IMR-90 (cell line): ENCODE measurements around the gene CES4A. TPM values are rescaled to one million over a fixed set of nuclear protein-coding genes. Genes with fewer than 3 reads are reported as not detected.

ENCODE experiments used
- ATAC-seq: fragments of 200-7000 bp; cut with Tn5 transposase; 2 replicates; pipeline ENCODE4 v1.9.1; 2020; ENCODE audit warnings: low read depth, mild to moderate bottlenecking, moderate library complexity
- BruUV-seq: library from RNA; stranded (reverse); fragments of 400-500 nt; replicated peaks from 2 replicates; lab custom pipeline; 2021; lab: Mats Ljungman, UMichigan
- CTCF ChIA-PET: fragments of 300-600 bp; formaldehyde crosslinking; extraction: SDS; loops from one replicate; lab custom pipeline; 2021; ENCODE audit warnings: antibody characterized with exemption; lab: Yijun Ruan, JAX
- POLR2A ChIA-PET: fragments of 300-600 bp; sonication (Branson Sonifier 250); formaldehyde crosslinking; loops from one replicate; lab custom pipeline; 2022; ENCODE audit warnings: antibody characterized with exemption; ENCODE audit not compliant: unreplicated experiment; lab: Charles Lee
- DNase-seq: peaks from one replicate; pipeline ENCODE4 v3.0.0; 2013
- H2AFZ ChIP-seq: replicated peaks from 2 replicates; pipeline ENCODE3; 2013; ENCODE audit warnings: low read length, mild to moderate bottlenecking; ENCODE audit not compliant: poor library complexity
- H2AK5ac ChIP-seq: 2 replicates; pipeline ENCODE4 v1.6.1; 2013; ENCODE audit warnings: low read depth, low read length, inconsistent platforms
- H2AK9ac ChIP-seq: replicated peaks from 2 replicates; pipeline ENCODE3; 2013; ENCODE audit warnings: mild to moderate bottlenecking, low read depth, low read length, moderate library complexity; ENCODE audit not compliant: poor library complexity
- H2BK120ac ChIP-seq: 2 replicates; pipeline ENCODE4 v1.6.1; 2013; ENCODE audit warnings: low read depth, low read length, inconsistent platforms
- H2BK15ac ChIP-seq: 3 replicates; pipeline ENCODE4 v1.6.1; 2013; ENCODE audit warnings: low read depth, low read length, inconsistent platforms
- H2BK20ac ChIP-seq: 2 replicates; pipeline ENCODE4 v1.6.1; 2013; ENCODE audit warnings: low read depth, mild to moderate bottlenecking, inconsistent platforms, low read length, moderate library complexity
- H2BK5ac ChIP-seq: 2 replicates; pipeline ENCODE4 v1.6.1; 2013; ENCODE audit warnings: mild to moderate bottlenecking, low read depth, low read length, inconsistent platforms; ENCODE audit not compliant: poor library complexity, severe bottlenecking
- H3K14ac ChIP-seq: replicated peaks from 2 replicates; pipeline ENCODE4 v1.6.1; 2013; ENCODE audit warnings: low read depth, low read length, inconsistent platforms
- H3K18ac ChIP-seq: 2 replicates; pipeline ENCODE4 v1.6.1; 2013; ENCODE audit warnings: low read depth, low read length, control low read depth
- H3K23ac ChIP-seq: 2 replicates; pipeline ENCODE4 v1.6.1; 2013; ENCODE audit warnings: low read depth, low read length, inconsistent platforms
- H3K27ac ChIP-seq: 2 replicates; pipeline ENCODE4 v1.5.1; 2013; ENCODE audit warnings: mild to moderate bottlenecking, control low read depth, low read length; ENCODE audit not compliant: insufficient read depth
- H3K27me3 ChIP-seq: 2 replicates; pipeline ENCODE4 v1.6.1; 2013; ENCODE audit warnings: low read length; ENCODE audit not compliant: control insufficient read depth, insufficient read depth
- H3K36me3 ChIP-seq: 2 replicates; pipeline ENCODE4 v1.6.1; 2013; ENCODE audit warnings: low read length, mixed read lengths; ENCODE audit not compliant: control insufficient read depth, insufficient read depth
- H3K4ac ChIP-seq: 2 replicates; pipeline ENCODE4 v1.6.1; 2013; ENCODE audit warnings: low read depth, low read length, inconsistent platforms
- H3K4me1 ChIP-seq: 2 replicates; pipeline ENCODE4 v1.6.1; 2013; ENCODE audit warnings: low read length, mixed read lengths; ENCODE audit not compliant: control insufficient read depth, insufficient read depth
- H3K4me2 ChIP-seq: 2 replicates; pipeline ENCODE4 v1.6.1; 2013; ENCODE audit warnings: low read depth, mild to moderate bottlenecking, control low read depth, low read length, moderate library complexity
- H3K4me3 ChIP-seq: 2 replicates; pipeline ENCODE4 v1.5.1; 2013; ENCODE audit warnings: low read depth, mild to moderate bottlenecking, control low read depth, low read length, moderate library complexity; ENCODE audit not compliant: insufficient read depth
- H3K56ac ChIP-seq: 2 replicates; pipeline ENCODE4 v1.6.1; 2013; ENCODE audit warnings: low read length, inconsistent platforms; ENCODE audit not compliant: insufficient read depth; ENCODE audit errors: extremely low read depth
- H3K79me1 ChIP-seq, 2 experiments: 2 replicates each; pipeline ENCODE4 v1.6.1; 2013; ENCODE audit warnings: low read length in 2 of 2, inconsistent platforms in 1 of 2, low read depth in 1 of 2
- H3K9ac ChIP-seq: 2 replicates; pipeline ENCODE4 v1.6.1; 2013; ENCODE audit warnings: low read depth, low read length, control low read depth
- H3K9me1 ChIP-seq: 2 replicates; pipeline ENCODE4 v1.6.1; 2013; ENCODE audit warnings: low read length, inconsistent platforms; ENCODE audit not compliant: insufficient read depth
- H3K9me3 ChIP-seq: 2 replicates; pipeline ENCODE4 v1.6.1; 2013; ENCODE audit warnings: low read length; ENCODE audit not compliant: control insufficient read depth, insufficient read depth
- H4K20me1 ChIP-seq: 2 replicates; pipeline ENCODE4 v1.6.1; 2013; ENCODE audit warnings: low read length, inconsistent platforms; ENCODE audit not compliant: insufficient read depth
- H4K5ac ChIP-seq: 2 replicates; pipeline ENCODE4 v1.6.1; 2013; ENCODE audit warnings: mild to moderate bottlenecking, low read depth, low read length, control low read depth
- H4K8ac ChIP-seq, 2 experiments: 2 replicates each; pipeline ENCODE4 v1.6.1; 2013; ENCODE audit warnings: low read depth in 2 of 2, low read length in 2 of 2, control low read depth in 1 of 2, inconsistent platforms in 1 of 2
- H4K91ac ChIP-seq: 2 replicates; pipeline ENCODE4 v1.6.1; 2013; ENCODE audit warnings: low read depth, low read length, inconsistent platforms; ENCODE audit not compliant: insufficient read depth
- BHLHE40 ChIP-seq: fragments of 150-350 bp; IDR thresholded peaks from 2 replicates; pipeline ENCODE4 v1.6.1; 2016; ENCODE audit warnings: mild to moderate bottlenecking, low read depth, low read length
- CEBPB ChIP-seq: IDR thresholded peaks from 2 replicates; pipeline ENCODE4 v1.6.1; 2012; ENCODE audit warnings: low read depth, low read length, improper control_type of control experiment
- CHD1 ChIP-seq: IDR thresholded peaks from 2 replicates; pipeline ENCODE4 v1.6.1; 2012; ENCODE audit warnings: low read depth, low read length, improper control_type of control experiment
- CTCF ChIP-seq: conservative IDR thresholded peaks from 2 replicates; pipeline ENCODE4 v1.5.1; 2012; ENCODE audit warnings: mild to moderate bottlenecking, low read depth, low read length, improper control_type of control experiment
- ELK1 ChIP-seq: fragments of 150-350 bp; IDR thresholded peaks from 2 replicates; pipeline ENCODE4 v1.6.1; 2016; ENCODE audit warnings: low read depth, mild to moderate bottlenecking, low read length, moderate library complexity, borderline replicate concordance
- FOS ChIP-seq: fragments of 150-350 bp; IDR thresholded peaks from 2 replicates; pipeline ENCODE4 v1.6.1; 2016; ENCODE audit warnings: low read depth, low read length
- MAFK ChIP-seq: IDR thresholded peaks from 2 replicates; pipeline ENCODE4 v1.6.1; 2012; ENCODE audit warnings: low read depth, low read length, improper control_type of control experiment
- MAZ ChIP-seq: IDR thresholded peaks from 2 replicates; pipeline ENCODE4 v1.6.1; 2012; ENCODE audit warnings: low read depth, mild to moderate bottlenecking, low read length, improper control_type of control experiment, moderate library complexity, borderline replicate concordance
- MXI1 ChIP-seq: IDR thresholded peaks from 2 replicates; pipeline ENCODE4 v1.6.1; 2012; ENCODE audit warnings: low read depth, mild to moderate bottlenecking, low read length, moderate library complexity, borderline replicate concordance
- NFE2L2 ChIP-seq: fragments of 150-350 bp; IDR thresholded peaks from 2 replicates; pipeline ENCODE4 v1.6.1; 2016; ENCODE audit warnings: low read depth, mild to moderate bottlenecking, low read length
- POLR2A ChIP-seq: IDR thresholded peaks from 2 replicates; pipeline ENCODE4 v1.6.1; 2012; ENCODE audit warnings: mild to moderate bottlenecking, low read depth, low read length
- RAD21 ChIP-seq: IDR thresholded peaks from 2 replicates; pipeline ENCODE4 v1.6.1; 2012; ENCODE audit warnings: low read length, improper control_type of control experiment
- RCOR1 ChIP-seq: IDR thresholded peaks from 2 replicates; pipeline ENCODE4 v1.6.1; 2012; ENCODE audit warnings: mild to moderate bottlenecking, low read length, improper control_type of control experiment; ENCODE audit not compliant: insufficient replicate concordance
- RFX5 ChIP-seq: IDR thresholded peaks from 2 replicates; pipeline ENCODE4 v1.8.0; 2012; ENCODE audit warnings: low read depth, mild to moderate bottlenecking, low read length, moderate library complexity
- SMC3 ChIP-seq: fragments of 150-350 bp; IDR thresholded peaks from 2 replicates; pipeline ENCODE4 v1.6.1; 2016; ENCODE audit warnings: low read depth, mild to moderate bottlenecking, antibody characterized with exemption, low read length, moderate library complexity
- USF2 ChIP-seq: fragments of 150-350 bp; IDR thresholded peaks from 2 replicates; pipeline ENCODE4 v1.6.1; 2017; ENCODE audit warnings: mild to moderate bottlenecking, antibody characterized with exemption, low read length, low read depth
- WGBS, 2 experiments: methylation state at CpG; one replicate each; pipeline versions ENCODE4 v1.1.5 to v1.1.7; 2013; ENCODE audit warnings: missing lambda C conversion rate in 2 of 2; ENCODE audit not compliant: insufficient read length in 1 of 2; ENCODE audit errors: extremely low coverage in 2 of 2; 5-methylcytosine and 5-hydroxymethylcytosine counted together
- dilution Hi-C: fragments of 300-500 bp; cut with HindIII; formaldehyde crosslinking; loops from one replicate; pipeline ENCODE4 v1.14.3; 2018; ENCODE audit warnings: low sequenced_read_pairs; ENCODE audit not compliant: unreplicated experiment
- in situ Hi-C: fragments of 300-500 bp; cut with MboI; formaldehyde crosslinking; loops from 3 replicates; pipeline ENCODE4 v1.14.3; 2019; ENCODE audit warnings: low sequenced_read_pairs, inconsistent platforms, mixed read lengths
- intact Hi-C: fragments of 100-400 bp; cut with micrococcal nuclease; formaldehyde crosslinking; loops from 2 replicates; pipeline ENCODE4 v1.10.0; 2022
- polyA plus RNA-seq, 3 experiments: library from polyadenylated mRNA; depleted of rRNA; stranded (reverse); fragments of >200 nt; gene quantifications; 2 replicates each; pipeline ENCODE4 v1.2.3, GENCODE V29; 2012; ENCODE audit warnings: low replicate concordance in 1 of 3
- total RNA-seq: library from RNA; depleted of rRNA; stranded (reverse); fragments of >200 nt; gene quantifications from 2 replicates; pipeline ENCODE4 v1.2.3, GENCODE V29; 2012

The CES4A gene
- total and polyA plus RNA-seq, 2 of the 4 experiments (the other 2 are of a cell fraction): 0.72 to 4.7 TPM

GRCh38 chr16:67023689-67024088 is 35.3 kb downstream of the CES4A start:
- H3K56ac ChIP-seq: no peak overlapping the region
- no TSS peak for BruUV-seq
- H3K27me3 ChIP-seq: no peaks in the 10 kb centered on the region
- H3K23ac ChIP-seq: no peak overlapping the region
- no peak overlapping the region for H3K4me3 ChIP-seq
- H2BK5ac ChIP-seq: no peak overlapping the region
- H2AK5ac ChIP-seq: no peak overlapping the region
- H2AFZ ChIP-seq: no peak overlapping the region
- intact Hi-C loops: no loop called here
- peaks cover 6% of the 10 kb centered on the region; the same call in 1 of the 2 replicates for H3K9me1 ChIP-seq
- no peaks in the 10 kb centered on the region for H4K20me1 ChIP-seq
- H3K36me3 ChIP-seq: no peaks in the 10 kb centered on the region
- H3K18ac ChIP-seq: no peak overlapping the region
- no peak overlapping the region for H3K4me2 ChIP-seq
- H4K91ac ChIP-seq: no peak overlapping the region
- no peak overlapping the region for H3K14ac ChIP-seq
- ATAC-seq (no peak), DNase-seq (no peak)
- no peak overlapping the region for H2BK20ac ChIP-seq
- CTCF ChIA-PET: no interaction called here
- in situ Hi-C loops: no loop called here
- H3K9me3 ChIP-seq: no peaks in the 10 kb centered on the region
- WGBS, 2 experiments: no CpG with 5 or more reads among the region's 1 CpG
- H2AK9ac ChIP-seq: no peak overlapping the region
- peaks cover 9% of the 10 kb centered on the region for H3K4me1 ChIP-seq
- no peak overlapping the region for H3K4ac ChIP-seq
- H4K8ac ChIP-seq: no peak overlapping the region
- POLR2A ChIA-PET: no interaction called here
- dilution Hi-C loops: no loop called here
- no peak overlapping the region for H3K9ac ChIP-seq
- no peak overlapping the region for H3K27ac ChIP-seq
- no peak overlapping the region for H4K5ac ChIP-seq
- H3K79me1 ChIP-seq: peaks cover 5 to 7% of the 10 kb centered on the region in 2 experiments; a peak in 3 of 4 replicates
- H2BK120ac ChIP-seq: no peak overlapping the region
- no peak overlapping the region for H2BK15ac ChIP-seq
- TF ChIP-seq ELK1 (no peak), BHLHE40 (no peak), MAZ (no peak), POLR2A (no peak), CEBPB (no peak), CTCF (no peak), CHD1 (no peak), USF2 (no peak), RAD21 (no peak), NFE2L2 (no peak), MAFK (no peak), MXI1 (no peak), SMC3 (no peak), RCOR1 (no peak), FOS (no peak), RFX5 (no peak)
